Body of pancreas (tissue), 4 donors: Measurements from ENCODE around the gene ERVFRD-1. TPM values are rescaled to one million over a fixed set of nuclear protein-coding genes. Genes with fewer than 3 reads are reported as not detected.

Experiments
- ATAC-seq: fragments of 150-250 bp; one replicate; pipeline ENCODE4 v1.9.1; 2016
- DNase-seq, 4 donors: peaks; one replicate each; pipeline ENCODE4 v3.0.0-alpha.2; 2019
- H3K27ac ChIP-seq, 4 donors: fragments of 200-600 bp; sonication (generic); 1 replicate in 3 of 4; 2 replicates in 1 of 4; pipeline versions ENCODE4 v1.5.1 to v1.6.1; 2016 to 2019; ENCODE audit warnings: mild to moderate bottlenecking in 1 of 4, mixed read lengths in 1 of 4, moderate library complexity in 1 of 4
- H3K27me3 ChIP-seq, 2 donors: fragments of 200-600 bp; sonication (generic); one replicate each; pipeline ENCODE4 v1.6.0; 2016; ENCODE audit warnings: mild to moderate bottlenecking in 1 of 2
- H3K36me3 ChIP-seq, 2 donors: fragments of 200-600 bp; sonication (generic); replicated peaks in 1 of 2; 2 replicates each; pipeline ENCODE4 v1.5.1; 2016; ENCODE audit warnings: low read depth in 2 of 2; ENCODE audit not compliant: insufficient read depth in 1 of 2
- H3K4me1 ChIP-seq: fragments of 200-600 bp; sonication (generic); one replicate; pipeline ENCODE4 v1.6.0; 2016
- H3K4me3 ChIP-seq, 2 donors: fragments of 200-600 bp; sonication (generic); 1 replicate in 1 of 2; 2 replicates in 1 of 2; pipeline ENCODE4 v1.5.1; 2016 to 2019
- H3K9me3 ChIP-seq, 3 donors: fragments of 200-600 bp; sonication (generic); 1 replicate in 2 of 3; 2 replicates in 1 of 3; pipeline ENCODE4 v1.5.1; 2016
- CTCF ChIP-seq, 7 experiments: fragments of 450-650 bp in 4 of 7; fragments of 200-600 bp in 3 of 7; sonication (generic) in 3 of 7; IDR thresholded peaks; one replicate each; pipeline ENCODE4 v1.5.1; 2016 to 2019; ENCODE audit warnings: antibody characterized with exemption in 7 of 7
- POLR2A ChIP-seq, 3 donors: fragments of 450-650 bp; IDR thresholded peaks; one replicate each; pipeline ENCODE4 v1.6.1; 2016; ENCODE audit warnings: antibody characterized with exemption in 3 of 3, mild to moderate bottlenecking in 2 of 3
- WGBS, 2 donors: methylation state at CpG; one replicate each; pipeline ENCODE4 v1.1.5; 2017; 5-methylcytosine and 5-hydroxymethylcytosine counted together
- intact Hi-C: fragments of 100-400 bp; cut with DNase I; formaldehyde crosslinking; loops from one replicate; pipeline ENCODE4 v1.15.1; 2023
- total RNA-seq, 2 donors: library from RNA; depleted of rRNA; stranded (reverse); fragments of >200 nt; gene quantifications; one replicate each; pipeline ENCODE4 v1.1.0, GENCODE V29; 2016

ERVFRD-1 gene
- total RNA-seq, 2 donors from 2014 or later: not detected

- Histone ChIP-seq H3K27me3 (no peaks in the 10 kb centered on the region), H3K27ac (no peak overlapping the region), H3K9me3 (no peaks in the 10 kb centered on the region), H3K36me3 (no peaks in the 10 kb centered on the region), H3K4me1 (no peaks in the 10 kb centered on the region), H3K4me3 (no peak overlapping the region)
- intact Hi-C loops: no loop called here
- WGBS, 2 donors: 65 to 70% methylated on average over 10 of the region's 10 CpGs
- DNase-seq: peak; percentile 20 to 76 (median 42)
- ATAC-seq: no peak
- TF ChIP-seq CTCF (IDR thresholded peaks at IDR 0.05) (no peak), POLR2A (IDR thresholded peaks at IDR 0.05) (no peak)
Observed at GRCh38 chr6:11143394-11144371, 32.2 kb upstream of the ERVFRD-1 start.

GRCh38 chr6:11142296-11143027 lies 30.9 kb upstream of the ERVFRD-1 start:
- 85 to 90% methylated on average over 8 of the region's 8 CpGs for WGBS, 2 donors
- Histone ChIP-seq H3K27me3 (no peaks in the 10 kb centered on the region), H3K4me3 (no peak overlapping the region), H3K27ac (no peak overlapping the region), H3K4me1 (no peaks in the 10 kb centered on the region), H3K36me3 (no peaks in the 10 kb centered on the region), H3K9me3 (no peaks in the 10 kb centered on the region)
- intact Hi-C loops: no loop called here
- DNase-seq (no peak), ATAC-seq (no peak)
- TF ChIP-seq POLR2A (IDR thresholded peaks at IDR 0.05): no peak
- TF ChIP-seq CTCF (IDR thresholded peaks at IDR 0.05): no peak

- Histone ChIP-seq H3K27ac (no peak overlapping the region), H3K36me3 (no peaks in the 10 kb centered on the region), H3K4me1 (no peaks in the 10 kb centered on the region), H3K9me3 (no peaks in the 10 kb centered on the region), H3K4me3 (no peak overlapping the region), H3K27me3 (no peaks in the 10 kb centered on the region)
- TF ChIP-seq CTCF (IDR thresholded peaks at IDR 0.05): no peak
- TF ChIP-seq POLR2A (IDR thresholded peaks at IDR 0.05): no peak
- 83 to 91% methylated on average over 3 of the region's 3 CpGs for WGBS, 2 donors
- ATAC-seq (no peak), DNase-seq (no peak)
- intact Hi-C loops: no loop called here
Observed at GRCh38 chr6:11141295-11141694, 29.8 kb upstream of the ERVFRD-1 start.

GRCh38 chr6:11140056-11140455 lies 28.5 kb upstream of the ERVFRD-1 start:
- no peaks in the 10 kb centered on the region for H3K27me3 ChIP-seq
- intact Hi-C loops: no loop called here
- ATAC-seq (no peak), DNase-seq (no peak)
- 81 to 90% methylated on average over 3 of the region's 3 CpGs for WGBS, 2 donors
- no peak for TF ChIP-seq CTCF (IDR thresholded peaks at IDR 0.05)
- no peak for TF ChIP-seq POLR2A (IDR thresholded peaks at IDR 0.05)
- H3K27ac ChIP-seq: no peak overlapping the region
- peaks cover 0 to 3% of the 10 kb centered on the region in 2 donors for H3K36me3 ChIP-seq
- H3K9me3 ChIP-seq: no peaks in the 10 kb centered on the region
- H3K4me3 ChIP-seq: no peak overlapping the region
- H3K4me1 ChIP-seq: no peaks in the 10 kb centered on the region
